ENCODE results near the gene RSPO4.
A peak's percentile ranks its signal among the peaks of the same experiment; 100 is the strongest.

The RSPO4 gene

GRCh38 chr20:973785-974194 is 28.3 kb downstream of the RSPO4 start:
- TF ChIP-seq CTCF (IDR thresholded peaks at IDR 0.05; ENCODE audit: low read depth, low read length), result peak; percentile 52
- peak; percentile 45 to 58 for DNase-seq (ENCODE audit: low read depth in 2 of 2)
- no peak overlapping the region for H3K4me3 ChIP-seq (replicated peaks in 1 of 2; ENCODE audit: low read depth in 2 of 2, low read length in 2 of 2)

GRCh38 chr20:972256-972655 is 29.9 kb downstream of the RSPO4 start:
- TF ChIP-seq CTCF (IDR thresholded peaks at IDR 0.05; ENCODE audit: low read depth, low read length), result no peak
- no peak overlapping the region for H3K4me3 ChIP-seq (replicated peaks in 1 of 2; ENCODE audit: low read depth in 2 of 2, low read length in 2 of 2)
- DNase-seq (ENCODE audit: low read depth in 2 of 2), result no peak

- DNase-seq (ENCODE audit: low read depth in 2 of 2), result no peak
- TF ChIP-seq CTCF (IDR thresholded peaks at IDR 0.05; ENCODE audit: low read depth, low read length), result no peak
- no peak overlapping the region for H3K4me3 ChIP-seq (replicated peaks in 1 of 2; ENCODE audit: low read depth in 2 of 2, low read length in 2 of 2)
Measured at GRCh38 chr20:971346-971745, 30.8 kb downstream of the RSPO4 start.

GRCh38 chr20:969868-970267 is 32.2 kb downstream of the RSPO4 start:
- no peak for TF ChIP-seq CTCF (IDR thresholded peaks at IDR 0.05; ENCODE audit: low read depth, low read length)
- DNase-seq (ENCODE audit: low read depth in 2 of 2), result no peak
- no peak overlapping the region for H3K4me3 ChIP-seq (replicated peaks in 1 of 2; ENCODE audit: low read depth in 2 of 2, low read length in 2 of 2)

GRCh38 chr20:967796-968742 is 34.0 kb downstream of the RSPO4 start:
- TF ChIP-seq CTCF (IDR thresholded peaks at IDR 0.05; ENCODE audit: low read depth, low read length), result no peak
- peak; percentile 42 to 56 for DNase-seq (ENCODE audit: low read depth in 2 of 2)

GRCh38 chr20:965956-966355 is 36.2 kb downstream of the RSPO4 start:
- no peak overlapping the region for H3K4me3 ChIP-seq (replicated peaks in 1 of 2; ENCODE audit: low read depth in 2 of 2, low read length in 2 of 2)
- TF ChIP-seq CTCF (IDR thresholded peaks at IDR 0.05; ENCODE audit: low read depth, low read length), result no peak
- no peak for DNase-seq (ENCODE audit: low read depth in 2 of 2)

More at GRCh38 chr20:967796-968742, 34.0 kb downstream of the RSPO4 start:
- H3K4me3 ChIP-seq (replicated peaks in 1 of 2; ENCODE audit: low read depth in 2 of 2, low read length in 2 of 2), result no peak overlapping the region

Data from cardiac fibroblast (primary cell).